Hindlimb muscle (tissue), 1 donor: Measurements from ENCODE around the gene DCHS1. TPM values are rescaled to one million over a fixed set of nuclear protein-coding genes. Genes with fewer than 3 reads are reported as not detected.
A peak's percentile ranks its signal among the peaks of the same experiment; 100 is the strongest.
"Not testable (repeated sequence)": the region's sequence is repeated elsewhere in the genome, so short reads cannot be mapped to it uniquely, and the experiment has no call there.

Source experiments
- DNase-seq: peaks from one replicate; pipeline ENCODE4 v3.0.0-alpha.2; 2013
- polyA plus RNA-seq: library from polyadenylated mRNA; unstranded; fragments of 120-200 nt; gene quantifications from one replicate; pipeline ENCODE4 v1.2.1, GENCODE V29; 2013; ENCODE audit not compliant: insufficient read length

Gene DCHS1, protein sequence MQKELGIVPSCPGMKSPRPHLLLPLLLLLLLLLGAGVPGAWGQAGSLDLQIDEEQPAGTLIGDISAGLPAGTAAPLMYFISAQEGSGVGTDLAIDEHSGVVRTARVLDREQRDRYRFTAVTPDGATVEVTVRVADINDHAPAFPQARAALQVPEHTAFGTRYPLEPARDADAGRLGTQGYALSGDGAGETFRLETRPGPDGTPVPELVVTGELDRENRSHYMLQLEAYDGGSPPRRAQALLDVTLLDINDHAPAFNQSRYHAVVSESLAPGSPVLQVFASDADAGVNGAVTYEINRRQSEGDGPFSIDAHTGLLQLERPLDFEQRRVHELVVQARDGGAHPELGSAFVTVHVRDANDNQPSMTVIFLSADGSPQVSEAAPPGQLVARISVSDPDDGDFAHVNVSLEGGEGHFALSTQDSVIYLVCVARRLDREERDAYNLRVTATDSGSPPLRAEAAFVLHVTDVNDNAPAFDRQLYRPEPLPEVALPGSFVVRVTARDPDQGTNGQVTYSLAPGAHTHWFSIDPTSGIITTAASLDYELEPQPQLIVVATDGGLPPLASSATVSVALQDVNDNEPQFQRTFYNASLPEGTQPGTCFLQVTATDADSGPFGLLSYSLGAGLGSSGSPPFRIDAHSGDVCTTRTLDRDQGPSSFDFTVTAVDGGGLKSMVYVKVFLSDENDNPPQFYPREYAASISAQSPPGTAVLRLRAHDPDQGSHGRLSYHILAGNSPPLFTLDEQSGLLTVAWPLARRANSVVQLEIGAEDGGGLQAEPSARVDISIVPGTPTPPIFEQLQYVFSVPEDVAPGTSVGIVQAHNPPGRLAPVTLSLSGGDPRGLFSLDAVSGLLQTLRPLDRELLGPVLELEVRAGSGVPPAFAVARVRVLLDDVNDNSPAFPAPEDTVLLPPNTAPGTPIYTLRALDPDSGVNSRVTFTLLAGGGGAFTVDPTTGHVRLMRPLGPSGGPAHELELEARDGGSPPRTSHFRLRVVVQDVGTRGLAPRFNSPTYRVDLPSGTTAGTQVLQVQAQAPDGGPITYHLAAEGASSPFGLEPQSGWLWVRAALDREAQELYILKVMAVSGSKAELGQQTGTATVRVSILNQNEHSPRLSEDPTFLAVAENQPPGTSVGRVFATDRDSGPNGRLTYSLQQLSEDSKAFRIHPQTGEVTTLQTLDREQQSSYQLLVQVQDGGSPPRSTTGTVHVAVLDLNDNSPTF (N-terminal part only)
- polyA plus RNA-seq, result 43.8 TPM

- DNase-seq, result peak; percentile 74
Measured at GRCh38 chr11:6655790-6656583, at the start of gene DCHS1. DCHS1 (minus strand) TSS chr11:6655809; CDS start chr11:6641613, 14,196 bp downstream.

GRCh38 chr11:6703247-6704063, 47.8 kb upstream of the DCHS1 start:
- DNase-seq, result no peak

GRCh38 chr11:6701955-6702354, 46.3 kb upstream of the DCHS1 start:
- not testable (repeated sequence) for DNase-seq

DNA sequence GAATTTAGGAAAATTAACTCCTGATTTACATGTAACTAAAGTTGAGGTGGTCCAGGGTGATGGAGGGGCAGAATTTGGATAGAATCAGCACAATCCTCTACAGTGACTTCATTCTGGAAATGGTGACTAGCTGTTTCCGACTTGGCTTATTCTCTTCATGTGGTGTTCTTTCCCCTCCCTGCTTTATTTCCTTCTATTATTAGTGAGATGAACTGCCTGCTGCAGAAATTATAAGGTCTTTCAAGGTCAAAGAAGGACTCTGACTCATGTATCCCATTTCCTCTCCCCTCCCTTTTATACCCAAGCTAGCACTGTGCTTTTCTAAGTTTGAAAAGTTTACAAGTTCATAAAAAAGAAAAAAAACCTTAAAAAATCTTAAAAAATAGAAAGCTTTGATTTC, 39.8 kb upstream of the DCHS1 start:
- peak; percentile 20 for DNase-seq

GRCh38 chr11:6694229-6694535, 38.6 kb upstream of the DCHS1 start:
- DNase-seq, result no peak

- DNase-seq, result no peak
Measured at GRCh38 chr11:6693342-6694228, 38.0 kb upstream of the DCHS1 start.

- no peak for DNase-seq
Measured at GRCh38 chr11:6692128-6692527, 36.5 kb upstream of the DCHS1 start.

DNA sequence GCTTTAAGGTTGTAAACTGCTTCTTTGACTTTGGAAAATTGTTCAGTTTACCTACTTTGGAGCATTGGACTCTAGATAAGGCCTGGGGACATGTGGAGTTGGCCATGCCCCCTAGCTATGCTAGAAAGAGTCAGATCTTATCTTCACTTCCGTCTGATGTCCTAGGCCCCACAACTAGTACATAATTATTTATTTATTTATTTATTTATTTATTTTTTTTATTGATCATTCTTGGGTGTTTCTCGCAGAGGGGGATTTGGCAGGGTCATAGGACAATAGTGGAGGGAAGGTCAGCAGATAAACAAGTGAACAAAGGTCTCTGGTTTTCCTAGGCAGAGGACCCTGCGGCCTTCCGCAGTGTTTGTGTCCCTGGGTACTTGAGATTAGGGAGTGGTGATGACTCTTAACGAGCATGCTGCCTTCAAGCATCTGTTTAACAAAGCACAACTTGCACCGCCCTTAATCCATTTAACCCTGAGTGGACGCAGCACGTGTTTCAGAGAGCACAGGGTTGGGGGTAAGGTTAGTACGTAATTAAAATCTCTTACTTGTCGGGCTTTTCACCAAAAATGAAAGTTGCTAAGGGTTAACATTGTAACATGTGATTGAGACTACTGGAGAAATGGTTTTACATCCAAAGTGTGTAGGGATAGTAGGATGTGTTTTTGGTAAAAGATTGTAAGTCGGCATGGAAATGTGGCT, 35.0 kb upstream of the DCHS1 start:
- DNase-seq, result not testable (repeated sequence)

DNA sequence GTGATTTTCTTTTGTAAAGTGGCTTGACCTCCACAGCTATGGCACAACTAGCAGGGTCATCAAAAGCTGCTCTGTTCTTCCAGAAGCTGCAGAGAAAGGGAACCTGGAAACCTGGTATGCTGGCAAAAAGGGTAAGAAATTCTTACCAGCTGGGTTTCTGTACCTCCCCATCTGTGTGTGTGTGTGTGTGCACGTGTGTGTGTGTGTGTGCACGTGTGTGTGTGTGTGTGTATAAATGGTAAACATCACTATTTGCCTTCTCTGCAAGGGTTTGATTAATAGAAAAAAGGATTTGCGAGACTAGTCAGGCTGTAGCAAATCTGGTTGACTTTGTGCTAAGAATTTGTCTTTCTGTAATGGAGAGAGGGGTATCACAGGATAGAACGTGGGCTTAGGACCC, 32.3 kb upstream of the DCHS1 start:
- DNase-seq, result no peak

DNA sequence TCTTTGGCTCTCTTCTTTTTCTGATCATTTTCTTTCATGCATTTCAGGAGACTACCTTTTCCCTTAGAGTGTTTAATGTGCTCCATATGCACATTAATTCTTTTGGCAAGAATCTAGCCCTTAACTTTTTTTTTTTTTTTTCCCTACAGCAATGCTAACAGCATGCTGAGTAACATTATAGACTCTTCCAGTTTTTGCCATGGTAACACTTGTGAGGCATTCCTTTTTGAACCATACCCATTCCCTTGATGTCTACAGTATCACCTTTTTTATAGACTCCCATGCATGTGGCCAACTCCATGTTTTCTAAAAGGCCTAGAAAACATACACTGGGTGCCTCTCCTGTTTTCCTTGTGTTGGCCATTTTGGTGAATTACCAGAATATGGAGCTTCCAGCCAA, 30.4 kb upstream of the DCHS1 start:
- no peak for DNase-seq

GRCh38 chr11:6684068-6684467, 28.5 kb upstream of the DCHS1 start:
- DNase-seq, result peak; percentile 12

DNA sequence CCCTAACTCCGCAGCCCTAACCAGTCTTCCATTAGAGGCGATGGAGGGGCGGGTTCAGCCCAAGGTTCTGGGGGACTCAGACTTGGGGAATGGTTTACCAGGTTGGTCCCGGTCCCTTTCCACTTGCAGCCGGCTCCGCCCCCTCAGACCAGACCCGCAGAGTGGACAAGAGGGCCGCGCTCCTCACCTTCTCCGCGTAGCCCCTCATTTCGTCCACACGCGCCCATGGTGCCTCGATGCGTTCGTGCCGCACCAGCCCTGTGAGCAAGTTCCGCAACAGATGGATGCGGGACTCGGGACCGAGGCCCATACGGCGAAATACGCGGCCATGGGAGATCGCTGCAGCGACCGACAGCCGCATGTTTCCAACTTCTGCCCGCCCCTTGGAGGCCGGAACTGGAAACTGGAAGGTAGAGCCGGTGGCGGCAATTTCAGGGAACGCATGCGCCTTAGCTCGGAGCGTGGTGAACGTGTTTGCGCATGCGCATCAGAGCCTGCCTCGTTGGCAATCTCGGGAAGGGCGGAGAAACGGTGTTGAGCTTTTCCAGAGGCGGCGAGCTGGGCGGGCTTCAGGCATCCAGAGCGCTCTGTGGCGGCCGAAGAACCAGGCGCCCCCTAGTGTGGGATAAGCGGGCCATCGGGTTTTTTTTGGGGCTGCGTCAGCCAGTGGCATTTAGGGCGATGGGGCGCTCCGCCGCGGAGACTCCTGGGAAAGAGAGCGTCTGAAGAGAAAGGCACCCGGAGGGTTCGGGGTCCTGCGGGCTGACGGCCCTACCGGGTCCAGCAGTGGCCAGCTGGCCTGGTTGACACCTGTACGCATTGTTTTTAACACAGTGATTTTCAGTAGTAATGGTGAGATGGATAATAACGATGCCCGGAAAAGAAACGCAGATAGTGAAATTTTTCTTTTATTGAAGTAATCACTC, 27.6 kb upstream of the DCHS1 start, which contains the start of gene MRPL17:
TSS of gene MRPL17 (minus strand) at position 405 of the 926 bp plus-strand sequence. CDS start at position 361, 44 bp downstream.
- peak; percentile 100 for DNase-seq

DNA sequence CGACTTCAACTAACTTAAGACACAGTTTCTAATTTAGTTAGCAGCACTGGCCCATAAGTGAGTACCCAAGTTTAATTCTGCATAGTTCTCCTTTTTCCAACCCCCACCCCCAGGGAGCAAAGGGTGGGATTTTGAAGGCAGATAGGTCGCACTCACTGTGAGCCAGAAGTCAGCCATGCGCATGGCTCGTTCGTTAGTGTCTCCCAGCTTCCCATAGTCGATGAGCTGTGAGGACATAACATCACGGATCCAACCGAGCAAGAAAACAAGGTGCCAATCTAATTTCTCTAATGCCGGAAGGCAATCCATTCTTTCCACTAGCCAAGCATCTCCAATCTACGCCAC, 27.0 kb upstream of the DCHS1 start:
- no peak for DNase-seq

- DNase-seq, result no peak
Measured at GRCh38 chr11:6681949-6682348, 26.3 kb upstream of the DCHS1 start.

- DNase-seq, result no peak
Measured at GRCh38 chr11:6681505-6681904, 25.9 kb upstream of the DCHS1 start.

DNA sequence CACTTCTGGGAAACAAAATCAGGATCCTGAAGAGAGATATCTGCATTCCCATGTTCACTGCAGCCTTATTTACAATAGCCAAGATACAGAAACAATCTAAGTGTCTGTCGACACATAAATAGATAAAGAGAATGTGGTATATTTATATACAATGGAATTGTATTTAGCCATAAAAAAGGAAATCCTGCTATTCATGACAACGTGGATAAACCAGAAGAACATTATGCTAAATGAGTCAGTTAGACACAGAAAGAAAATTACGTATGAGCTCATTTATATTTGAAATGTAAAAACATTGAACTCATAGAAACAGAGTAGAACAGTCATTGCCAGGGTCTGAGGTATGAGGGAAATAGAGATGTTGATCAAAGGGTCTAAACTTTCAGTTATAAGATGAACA, 21.4 kb upstream of the DCHS1 start:
- DNase-seq, result no peak

GRCh38 chr11:6674862-6675261, 19.3 kb upstream of the DCHS1 start:
- no peak for DNase-seq

DNA sequence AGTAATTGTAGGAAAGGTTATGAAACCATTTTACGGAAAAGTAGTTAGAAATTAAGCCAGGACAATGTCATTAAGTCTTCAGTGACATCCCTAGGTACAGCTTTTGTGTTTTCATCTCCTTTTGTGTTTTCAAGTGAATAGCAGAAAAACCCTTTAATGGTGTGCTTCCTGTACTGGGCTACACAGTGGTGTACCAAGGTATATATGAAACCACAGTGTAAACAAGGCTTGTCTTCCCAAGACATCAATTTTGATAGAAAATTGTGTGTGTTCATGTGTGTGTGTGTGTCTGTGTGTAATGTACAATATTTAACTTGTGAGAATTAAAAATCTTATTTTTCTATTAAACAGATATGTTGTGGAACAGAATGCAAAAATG, 18.6 kb upstream of the DCHS1 start:
- no peak for DNase-seq
